HG03135 (cell line): Measurements from ENCODE around the gene TNRC18.

ENCODE experiments used
- ATAC-seq: cut with Tn5 transposase; IDR thresholded peaks from one replicate; pipeline ENCODE4 v1.9.1; 2021; ENCODE audit warnings: mild to moderate bottlenecking, moderate library complexity; ENCODE audit not compliant: unreplicated experiment

The TNRC18 gene

DNA sequence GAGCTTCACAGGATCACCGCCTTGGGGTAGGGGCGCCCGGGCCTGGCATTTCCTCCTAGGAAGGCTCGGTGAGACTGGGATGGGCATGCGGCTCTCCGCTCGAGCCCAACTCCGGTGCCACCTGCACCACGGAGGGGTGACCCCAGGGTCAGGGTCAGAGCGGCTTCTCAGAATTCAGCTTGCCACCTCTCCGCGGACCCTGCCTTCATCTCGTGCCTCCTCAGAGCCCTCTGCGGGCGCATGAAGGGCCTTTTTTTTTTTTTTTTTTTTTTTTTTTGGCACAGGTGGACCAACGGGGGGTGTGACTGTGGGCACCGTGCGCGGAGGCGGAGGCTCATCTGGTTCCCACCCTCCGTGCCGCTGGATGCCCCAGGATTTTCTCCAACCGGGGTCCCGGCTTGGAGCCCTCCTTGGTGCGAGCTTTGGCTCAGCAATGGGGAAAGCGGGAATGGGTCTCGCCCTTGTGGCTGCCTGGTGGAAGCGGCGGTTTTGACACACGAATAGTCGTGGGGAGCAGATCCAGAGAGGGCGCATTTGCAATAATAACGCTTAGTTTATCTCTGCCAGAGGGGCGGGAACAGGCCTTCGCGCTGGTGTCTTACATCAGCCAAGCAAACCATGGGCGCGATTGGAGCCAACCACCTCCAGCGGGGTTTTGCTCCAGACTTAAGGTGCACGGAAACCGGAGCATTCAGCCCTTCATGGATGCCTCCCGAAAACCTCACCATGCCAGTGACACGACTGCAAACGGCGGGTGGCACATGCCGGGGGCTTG lies 5.0 kb upstream of the TNRC18 start:
- no peak for ATAC-seq

GRCh38 chr7:5426226-5426475 lies 2.5 kb upstream of the TNRC18 start:
- no peak for ATAC-seq

DNA sequence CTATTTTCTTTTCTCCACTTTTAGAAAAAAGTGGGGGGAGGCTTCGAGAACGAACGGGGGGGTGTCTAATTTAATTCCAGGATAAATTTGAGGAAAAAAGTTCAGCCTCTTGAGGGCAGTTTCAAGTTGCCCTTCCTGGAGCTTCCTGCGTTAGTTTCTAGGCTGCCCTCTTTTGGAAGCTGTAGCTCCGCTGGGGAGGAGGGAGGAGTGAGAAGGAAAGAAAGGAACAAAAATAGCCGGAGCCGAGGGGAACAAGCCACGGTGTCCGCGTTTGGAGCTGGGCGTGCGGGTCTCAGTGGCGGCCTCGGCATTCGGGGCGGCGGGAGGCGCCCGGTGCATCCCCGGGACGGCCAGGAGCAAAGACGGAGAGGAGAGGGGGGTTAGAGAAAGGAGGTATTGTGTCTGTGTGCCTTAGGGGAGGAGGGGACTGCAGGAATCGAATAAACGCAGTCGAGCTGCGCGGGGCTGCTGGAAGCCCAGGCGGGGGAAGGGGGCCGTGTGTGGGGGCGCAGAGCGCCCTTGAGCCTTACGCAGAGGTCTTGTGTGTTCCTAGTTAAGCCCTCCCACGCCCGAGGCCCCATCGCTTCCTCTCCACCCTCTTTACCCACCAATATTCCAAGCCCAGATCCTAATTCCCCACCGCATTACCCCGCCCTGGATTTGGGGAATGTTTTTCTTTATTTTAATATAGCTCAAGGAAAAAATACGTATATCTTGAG lies 2.0 kb upstream of the TNRC18 start:
- ATAC-seq: no peak

- no peak for ATAC-seq
Measured at GRCh38 chr7:5424749-5425506, 1.3 kb upstream of the TNRC18 start.

GRCh38 chr7:5423976-5424748 lies 528 bp upstream of the TNRC18 start:
- no peak for ATAC-seq

DNA sequence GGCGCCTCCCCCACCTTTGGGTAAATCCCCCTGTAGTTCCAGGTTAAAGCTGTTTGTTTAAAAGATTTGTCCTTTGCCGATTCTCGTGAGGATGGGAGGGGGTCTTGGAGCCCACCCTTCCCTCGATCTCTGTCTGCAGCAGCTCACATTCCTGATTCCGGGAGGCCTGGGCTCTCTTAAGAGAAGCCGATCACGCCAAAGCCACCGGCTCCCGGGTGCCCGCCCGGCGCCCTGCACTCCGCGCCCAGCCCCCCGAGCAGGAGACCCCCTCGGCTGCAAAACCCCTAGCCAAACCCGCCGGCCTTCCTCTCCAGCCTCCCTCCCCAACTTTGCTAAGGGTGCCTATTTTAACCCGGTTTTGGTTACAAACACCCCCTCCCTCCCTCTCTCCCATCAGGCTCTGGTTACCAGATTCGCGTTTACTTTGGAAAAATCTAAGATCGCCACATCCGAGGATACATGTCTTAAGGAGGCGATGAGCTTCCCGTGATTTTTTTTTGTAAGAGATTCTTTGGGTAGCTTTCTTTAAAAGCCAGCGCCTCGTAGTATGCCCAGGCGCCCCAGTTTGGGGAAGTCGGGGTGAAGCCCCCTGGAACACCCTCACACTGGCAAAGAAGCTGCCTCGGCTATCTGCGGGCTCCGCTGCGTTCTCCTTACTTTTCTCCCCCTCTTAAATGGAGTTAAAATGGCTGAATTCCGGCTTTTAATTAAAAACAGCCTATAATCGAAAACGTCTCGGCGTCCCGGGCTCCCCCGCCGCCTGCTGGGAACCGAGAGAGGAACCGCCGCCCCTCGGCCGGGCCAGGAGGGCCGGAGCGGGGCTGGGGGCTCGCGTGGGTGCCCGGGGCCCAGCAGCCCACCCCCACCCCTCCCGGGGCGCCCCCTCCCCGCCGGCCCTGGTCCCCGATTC lies 983 bp downstream of the TNRC18 start:
- no peak for ATAC-seq

DNA sequence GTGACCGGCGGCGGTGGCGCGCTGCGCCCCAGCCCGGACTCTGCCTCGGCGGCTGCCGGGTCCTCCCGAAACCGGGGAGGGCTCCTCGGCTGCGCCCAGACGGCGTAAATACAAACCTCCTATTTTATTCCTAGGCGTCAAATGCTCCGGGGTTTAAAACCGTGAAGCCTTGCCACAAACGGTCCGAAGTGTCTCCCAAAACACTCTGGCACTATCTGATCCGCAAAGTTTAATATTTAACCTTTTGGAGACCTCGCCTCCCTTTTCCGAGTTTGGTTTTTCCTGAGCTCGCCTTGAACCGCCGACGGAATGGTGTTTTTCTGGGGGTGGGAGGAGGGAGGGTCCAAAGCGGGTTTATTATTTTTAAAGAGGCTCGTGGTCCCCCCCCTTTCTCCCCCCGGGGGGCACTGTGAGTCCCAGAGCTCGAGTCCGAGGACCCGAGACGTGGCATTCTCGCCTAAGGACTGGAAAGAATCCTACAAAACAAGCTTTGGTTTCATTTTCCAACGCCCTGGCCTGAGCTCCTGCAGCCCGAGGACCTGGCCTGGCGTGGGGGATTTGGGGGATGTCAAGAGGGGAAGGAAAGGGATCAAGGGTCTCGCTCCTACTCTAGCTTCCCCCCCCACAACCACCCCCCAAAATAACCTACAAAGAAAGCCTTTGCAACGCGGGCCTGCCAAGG lies 1.8 kb downstream of the TNRC18 start:
- no peak for ATAC-seq

- ATAC-seq: no peak
Measured at GRCh38 chr7:5420881-5421713, 2.5 kb downstream of the TNRC18 start.

- no peak for ATAC-seq
Measured at GRCh38 chr7:5420067-5420880, 3.4 kb downstream of the TNRC18 start.

DNA sequence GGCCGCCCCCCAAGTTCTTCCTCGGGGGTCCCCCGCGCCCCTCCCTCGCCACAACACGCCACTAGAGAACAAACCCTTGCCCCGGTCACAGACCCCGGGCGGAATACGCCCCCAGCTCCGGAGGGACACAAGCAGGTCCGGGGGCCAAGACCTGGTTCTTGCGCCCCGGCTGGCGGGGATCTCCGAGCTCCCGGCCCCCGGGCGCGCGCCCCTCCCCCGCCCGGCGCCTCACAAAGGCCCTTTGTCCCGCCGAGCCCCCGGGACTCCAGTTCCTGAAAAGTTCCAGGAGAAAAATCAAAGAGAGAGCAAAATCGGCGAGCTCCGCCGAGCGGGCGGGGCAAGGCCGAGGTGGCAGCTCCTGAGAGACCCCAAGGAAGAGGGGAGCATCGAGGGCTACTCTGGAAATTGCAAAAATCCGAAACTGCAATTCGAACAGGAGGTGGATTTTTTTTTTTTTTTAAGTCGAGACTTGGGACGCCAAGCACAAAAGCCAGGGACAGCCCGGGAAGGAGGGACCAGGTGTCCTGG lies 4.0 kb downstream of the TNRC18 start:
- ATAC-seq: no peak

GRCh38 chr7:5418285-5418582 lies 5.4 kb downstream of the TNRC18 start:
- ATAC-seq: no peak

DNA sequence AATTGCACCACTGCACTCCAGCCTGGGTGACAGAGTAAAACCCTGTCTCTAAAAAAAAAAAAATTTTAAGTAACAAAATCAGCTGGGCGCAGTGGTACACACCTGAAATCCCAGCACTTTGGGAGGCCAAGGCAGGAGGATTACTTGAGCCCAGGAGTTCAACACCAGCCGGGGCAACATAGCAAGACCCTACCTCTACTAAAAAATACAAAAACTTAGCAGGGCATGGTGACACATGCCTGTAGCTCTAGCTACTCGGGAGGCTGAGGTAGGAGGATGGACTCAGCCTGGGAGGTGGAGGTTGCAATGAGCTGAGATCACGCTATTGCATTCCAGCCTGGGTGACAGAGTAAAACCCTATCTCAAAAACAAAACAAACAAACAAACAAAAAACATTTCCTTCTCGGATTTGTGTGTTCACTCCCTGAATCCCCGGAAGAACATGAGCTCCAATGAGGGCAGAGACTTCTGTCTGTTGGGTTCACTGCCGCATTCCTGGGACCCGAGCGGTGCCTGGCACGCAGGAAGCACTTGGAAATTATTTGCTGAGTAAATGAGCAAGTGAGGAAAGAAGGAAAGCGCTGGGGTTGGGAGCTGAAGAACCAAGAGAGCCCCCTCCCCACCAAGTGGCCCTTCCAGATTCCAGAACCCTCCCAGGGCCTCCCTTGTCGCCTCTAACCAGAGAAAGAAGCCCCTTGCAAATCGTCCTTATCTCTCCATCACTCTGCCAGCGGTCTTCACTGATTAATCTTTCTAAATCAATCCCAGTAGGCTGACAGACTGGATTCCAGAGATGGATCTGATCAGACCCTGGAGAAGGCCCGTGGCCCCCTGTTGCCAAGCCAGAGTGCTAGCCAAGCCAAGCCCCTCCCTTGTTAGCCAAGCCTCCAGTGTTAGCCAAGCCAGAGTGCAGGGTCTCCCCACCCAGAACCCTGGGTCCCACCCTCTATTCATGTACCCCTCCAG lies 6.2 kb downstream of the TNRC18 start:
- ATAC-seq: no peak

DNA sequence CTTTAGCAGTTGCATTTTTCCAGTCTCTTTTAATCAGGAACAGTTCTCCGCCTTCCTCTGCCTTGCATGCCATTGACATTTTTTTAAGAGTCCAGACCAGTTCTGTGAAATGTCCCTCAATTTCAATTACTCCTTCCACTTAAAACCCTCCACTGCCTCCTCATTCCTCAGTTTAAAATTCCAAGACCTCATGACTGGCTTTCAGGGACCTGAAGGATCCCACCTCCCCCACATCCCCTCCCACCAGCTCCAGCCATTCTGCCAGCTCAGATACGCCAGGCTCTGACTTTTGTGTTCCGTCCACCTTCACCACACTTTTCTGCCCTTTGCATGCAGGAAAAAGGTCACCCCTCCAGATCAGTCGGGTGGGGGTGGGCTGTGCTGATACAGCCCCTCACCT lies 8.7 kb downstream of the TNRC18 start:
- ATAC-seq: no peak

DNA sequence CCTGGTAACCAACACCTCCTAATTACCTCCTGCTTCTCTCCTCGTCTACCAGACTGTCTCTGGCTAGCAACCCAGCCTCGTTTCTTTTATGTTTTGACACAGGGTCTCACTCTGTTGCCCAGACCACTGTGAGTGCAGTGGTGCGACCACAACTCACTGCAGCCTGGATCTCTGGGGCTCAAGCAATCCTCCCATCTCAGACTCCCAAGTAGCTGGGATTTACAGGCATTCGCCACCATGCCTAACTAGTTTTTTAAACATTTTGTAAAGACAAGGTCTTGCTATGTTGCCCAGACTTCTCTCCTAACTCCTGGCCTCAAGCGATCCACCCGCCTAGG lies 10.2 kb downstream of the TNRC18 start:
- ATAC-seq: no peak

- no peak for ATAC-seq
Measured at GRCh38 chr7:5408777-5409176, 14.9 kb downstream of the TNRC18 start.

DNA sequence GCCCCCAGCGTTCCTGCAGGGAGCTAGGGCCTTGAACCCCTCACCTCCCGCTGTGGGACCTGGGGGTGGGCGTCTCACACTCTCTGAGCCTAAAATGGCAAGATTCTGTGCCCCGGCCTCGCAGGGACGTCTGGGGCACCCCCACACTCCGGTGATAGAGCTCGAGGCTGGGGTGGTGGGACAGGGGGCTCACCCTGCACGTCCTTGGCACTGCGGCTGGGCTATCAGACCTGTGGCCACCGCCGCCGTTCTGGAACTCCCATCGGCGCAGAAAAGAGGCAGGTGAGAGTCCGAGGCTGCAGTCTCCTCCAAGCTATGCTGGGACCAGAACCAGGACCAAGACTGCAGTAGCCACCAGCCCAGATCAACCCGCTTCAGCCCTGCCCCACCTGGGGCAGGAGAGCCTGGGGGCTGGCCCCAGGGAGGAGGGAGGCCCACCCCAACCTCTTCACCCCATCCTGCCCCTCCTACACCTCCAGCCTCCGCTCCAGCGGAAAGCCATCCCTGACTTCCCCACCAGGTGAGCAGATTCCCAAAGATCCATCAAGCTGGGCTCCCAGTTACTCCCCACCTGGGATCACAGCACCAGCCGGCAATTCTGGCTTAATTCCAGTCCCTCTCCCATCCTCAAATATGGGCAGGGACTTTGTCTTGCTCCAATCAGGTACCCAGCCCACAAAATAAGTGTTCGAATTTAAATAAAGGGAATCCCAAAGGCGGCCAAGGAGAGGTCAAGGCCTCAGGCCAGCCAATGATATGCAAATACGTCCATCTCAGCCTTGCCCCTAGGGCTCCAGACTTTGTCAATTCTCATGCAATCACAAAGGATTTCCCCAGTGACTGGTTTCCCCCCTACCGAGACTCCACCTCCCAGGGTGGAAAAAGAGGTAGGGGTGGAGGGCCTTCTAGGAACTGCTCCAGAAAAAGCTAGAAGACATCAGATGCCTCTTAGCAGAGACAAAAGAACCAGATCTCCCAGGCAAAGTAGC lies 16.4 kb downstream of the TNRC18 start:
- ATAC-seq: no peak
